Measurements from ENCODE around the gene TAP2.

DNA sequence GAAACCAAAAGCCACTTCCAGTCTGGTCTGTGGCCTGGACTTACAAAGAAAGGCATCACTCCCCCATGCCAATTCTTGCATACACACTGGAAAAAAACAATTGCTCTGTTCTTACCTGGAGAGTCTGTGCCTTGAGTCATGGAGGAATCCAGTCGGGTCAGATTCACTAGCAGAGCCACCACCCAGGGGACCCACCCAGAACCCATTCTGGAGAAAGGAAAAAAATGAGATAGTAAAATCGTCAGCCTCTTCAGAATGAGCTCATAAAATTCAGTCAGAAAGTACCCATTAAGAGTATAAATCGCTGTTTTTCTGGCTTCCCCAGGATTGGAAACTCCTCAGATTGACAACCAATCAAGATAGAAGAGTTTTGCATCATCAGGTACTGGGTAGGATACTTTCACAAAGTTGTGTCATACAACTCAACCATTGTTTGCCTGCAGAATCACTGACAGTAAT lies 21.8 kb downstream of the TAP2 start, which contains the start of gene HLA-DOB:
- TF ChIP-seq YY1 (IDR thresholded peaks at IDR 0.05; ENCODE audit: insufficient read depth, insufficient read length) (no peak), SUZ12 (IDR thresholded peaks at IDR 0.05; ENCODE audit: extremely low read depth, insufficient read depth, insufficient read length) (no peak)

All from NT2/D1 (cell line).